Raji (cell line): ENCODE results near the gene RADIL.

Experiments
- POLR2A ChIP-seq: IDR thresholded peaks from 2 replicates; pipeline ENCODE4 v1.6.1; 2011; ENCODE audit warnings: low read depth, low read length, control low read depth; ENCODE audit not compliant: insufficient read depth

Gene RADIL

DNA sequence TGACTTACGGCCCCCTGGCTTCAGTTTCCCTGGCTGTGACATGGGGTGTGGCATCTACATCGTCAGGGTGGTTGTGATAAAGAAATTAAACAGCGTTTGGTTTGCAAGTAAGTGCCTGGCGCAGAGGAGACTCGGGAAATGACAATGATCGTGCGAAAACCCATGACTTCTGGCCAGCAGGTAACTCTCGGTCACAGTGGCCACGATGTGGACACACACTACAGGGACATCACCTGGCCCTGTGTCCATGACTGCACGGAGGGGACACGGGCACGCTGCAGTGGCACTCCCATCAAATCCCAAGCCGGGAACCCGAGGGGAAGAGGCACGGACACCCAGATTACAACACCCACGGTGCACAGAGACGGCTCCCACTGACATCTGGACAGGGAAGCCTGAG lies 50.3 kb downstream of the RADIL start:
- no peak for TF ChIP-seq POLR2A

DNA sequence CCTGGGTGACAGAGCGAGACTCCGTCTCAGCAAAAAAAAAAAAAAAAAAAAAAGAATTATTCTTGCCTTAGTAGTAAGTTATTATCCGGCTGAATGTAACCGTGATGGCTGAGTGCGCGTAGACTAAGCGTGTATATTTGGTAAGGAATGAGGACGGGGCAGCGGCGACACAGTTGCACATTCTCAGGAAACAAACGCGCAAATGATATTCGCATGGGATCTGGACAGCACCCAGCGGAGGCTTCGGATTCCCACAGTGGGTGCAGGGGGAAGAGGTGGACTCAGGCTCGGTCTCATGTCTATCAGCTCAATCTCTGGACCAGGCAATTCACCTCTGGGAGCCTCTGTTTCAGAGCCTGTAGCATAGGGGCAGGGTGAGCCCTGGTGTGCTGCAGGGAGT lies 50.8 kb downstream of the RADIL start:
- no peak for TF ChIP-seq POLR2A

DNA sequence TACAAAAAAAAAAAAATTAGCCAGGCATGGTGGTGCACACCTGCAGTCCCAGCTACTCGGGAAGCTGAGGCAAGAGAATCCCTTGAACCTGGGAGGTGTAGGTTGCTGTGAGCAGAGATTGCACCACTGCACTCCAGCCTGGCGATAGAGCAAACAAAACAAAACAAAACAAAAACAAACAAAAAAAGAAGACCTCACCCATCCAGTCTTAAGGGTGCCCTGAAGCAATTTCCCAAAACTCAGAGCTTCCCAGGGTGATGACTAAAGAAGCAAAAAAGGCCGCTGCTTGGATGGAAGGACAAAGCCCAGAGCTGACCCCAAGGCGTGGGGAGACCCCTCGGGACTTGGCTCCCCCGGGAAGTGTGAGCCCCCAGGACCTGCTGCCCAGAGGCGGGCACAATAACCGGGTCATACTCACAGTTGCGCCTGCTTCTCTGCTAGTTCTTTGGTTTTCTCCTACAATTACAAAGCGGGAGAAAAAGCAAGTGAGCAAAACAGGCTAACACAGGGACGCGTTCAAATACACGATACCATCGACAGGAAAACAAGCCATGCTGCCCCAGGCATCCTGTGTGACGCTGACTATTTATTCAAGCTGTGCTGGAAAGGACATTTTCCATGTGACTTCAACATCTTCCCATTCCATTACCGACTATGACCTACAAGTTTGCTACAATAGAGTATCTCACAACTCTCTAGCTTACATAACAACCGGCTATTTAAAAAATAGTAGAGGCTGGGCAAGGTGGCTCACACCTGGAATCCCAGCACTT lies 51.6 kb downstream of the RADIL start:
- no peak for TF ChIP-seq POLR2A

DNA sequence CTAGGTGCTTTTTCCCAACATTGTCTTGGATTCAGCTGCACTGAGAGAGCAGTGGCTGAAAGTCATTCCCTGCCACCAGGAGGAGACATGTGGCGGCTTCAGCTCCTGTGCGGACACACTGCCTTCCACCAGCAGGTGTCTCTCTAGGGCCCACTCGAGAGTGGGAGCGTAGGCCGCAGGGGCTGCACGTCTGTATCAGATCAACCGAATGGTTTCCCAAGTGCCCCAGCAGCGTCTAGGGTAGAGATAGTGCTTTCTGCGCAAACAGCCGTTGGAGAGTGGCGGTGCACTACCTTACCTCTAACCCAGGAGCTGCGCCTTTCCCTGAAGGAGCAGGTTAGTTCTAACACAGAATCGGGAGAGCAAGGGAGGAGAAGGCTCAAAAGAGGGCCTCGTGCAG lies 53.3 kb downstream of the RADIL start:
- TF ChIP-seq POLR2A = no peak

DNA sequence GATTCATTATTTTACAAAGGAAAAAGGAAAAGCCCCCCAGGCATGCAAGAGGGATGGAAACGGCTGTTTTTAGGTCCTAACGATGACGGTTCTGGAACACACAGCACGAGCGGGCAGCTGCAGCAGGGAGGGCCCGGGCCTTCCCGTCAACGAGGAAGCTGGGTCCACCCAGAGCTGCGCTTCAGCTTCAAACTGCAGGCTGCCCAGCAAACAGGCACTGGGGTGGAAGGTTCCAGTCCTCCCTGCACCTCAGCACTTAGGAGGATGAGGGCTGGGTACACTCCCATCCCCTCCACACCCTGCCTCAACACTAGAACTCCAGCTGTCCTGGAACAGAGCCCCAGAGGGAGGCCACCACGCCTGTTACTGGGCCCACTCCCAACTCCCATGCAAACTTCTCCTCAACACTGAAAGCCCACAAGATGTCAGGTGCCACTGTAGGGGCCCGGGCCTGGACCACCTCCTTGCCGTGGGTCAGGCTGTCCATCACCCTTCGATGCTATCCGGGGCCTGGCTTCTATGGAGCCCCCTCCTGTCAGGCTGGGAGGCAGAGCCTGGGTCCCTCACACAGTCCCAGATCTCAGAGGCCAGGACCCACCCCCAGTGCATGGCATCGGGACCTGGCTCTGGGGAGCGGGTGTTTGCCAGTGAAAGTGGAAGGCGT lies 54.7 kb downstream of the RADIL start:
- no peak for TF ChIP-seq POLR2A

DNA sequence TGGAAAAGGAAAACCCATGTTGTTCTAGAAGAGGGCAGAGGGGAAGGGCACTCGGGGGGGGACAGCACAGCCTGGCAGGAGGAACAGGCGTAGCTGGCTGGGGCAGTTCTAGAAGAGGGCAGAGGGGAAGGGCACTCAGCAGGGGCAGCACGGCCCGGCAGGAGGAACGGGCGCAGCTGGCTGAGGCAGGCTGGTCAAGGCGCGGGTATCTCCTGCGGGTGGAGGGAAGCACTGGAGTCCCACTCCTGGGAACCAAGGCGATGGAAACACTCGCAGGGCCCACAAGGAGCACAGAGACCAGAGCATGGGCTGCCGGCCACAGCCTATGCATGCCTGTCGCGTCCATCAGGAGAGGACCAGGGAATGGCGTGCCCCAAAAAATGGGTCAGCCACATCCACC lies 58.4 kb downstream of the RADIL start:
- TF ChIP-seq POLR2A = no peak

DNA sequence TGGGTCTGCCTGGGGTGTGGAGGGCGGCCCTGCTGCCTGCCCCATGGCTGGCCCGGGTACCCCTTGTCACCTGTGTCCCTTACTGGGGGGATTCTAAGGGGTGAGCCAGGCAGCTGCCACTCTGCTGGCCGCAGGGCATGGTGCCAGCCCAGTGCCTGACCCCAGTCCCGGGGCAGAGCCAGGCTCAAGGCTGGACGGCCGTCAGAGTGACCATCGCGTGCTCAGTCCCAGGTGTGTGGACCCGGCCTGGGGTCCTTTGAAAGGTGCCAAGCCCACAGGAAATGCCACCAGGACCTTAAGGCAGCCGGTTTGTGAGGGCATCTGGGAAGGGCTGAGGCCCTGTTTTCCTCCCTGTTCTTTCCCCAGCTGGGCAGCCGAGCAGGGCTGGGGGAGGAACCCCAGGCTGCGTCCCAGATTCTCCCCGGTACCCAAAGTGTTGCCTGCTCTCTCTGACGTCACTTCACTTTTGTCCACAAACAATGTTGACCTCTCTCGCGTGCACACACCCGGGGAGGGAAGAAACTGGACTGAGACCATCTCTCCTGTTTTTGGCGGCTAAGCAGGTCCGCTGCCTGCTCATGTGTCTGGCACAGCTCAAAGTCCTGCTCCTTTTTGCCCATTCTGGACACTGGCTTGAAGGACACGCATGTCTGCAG lies 59.3 kb downstream of the RADIL start:
- TF ChIP-seq POLR2A = no peak

DNA sequence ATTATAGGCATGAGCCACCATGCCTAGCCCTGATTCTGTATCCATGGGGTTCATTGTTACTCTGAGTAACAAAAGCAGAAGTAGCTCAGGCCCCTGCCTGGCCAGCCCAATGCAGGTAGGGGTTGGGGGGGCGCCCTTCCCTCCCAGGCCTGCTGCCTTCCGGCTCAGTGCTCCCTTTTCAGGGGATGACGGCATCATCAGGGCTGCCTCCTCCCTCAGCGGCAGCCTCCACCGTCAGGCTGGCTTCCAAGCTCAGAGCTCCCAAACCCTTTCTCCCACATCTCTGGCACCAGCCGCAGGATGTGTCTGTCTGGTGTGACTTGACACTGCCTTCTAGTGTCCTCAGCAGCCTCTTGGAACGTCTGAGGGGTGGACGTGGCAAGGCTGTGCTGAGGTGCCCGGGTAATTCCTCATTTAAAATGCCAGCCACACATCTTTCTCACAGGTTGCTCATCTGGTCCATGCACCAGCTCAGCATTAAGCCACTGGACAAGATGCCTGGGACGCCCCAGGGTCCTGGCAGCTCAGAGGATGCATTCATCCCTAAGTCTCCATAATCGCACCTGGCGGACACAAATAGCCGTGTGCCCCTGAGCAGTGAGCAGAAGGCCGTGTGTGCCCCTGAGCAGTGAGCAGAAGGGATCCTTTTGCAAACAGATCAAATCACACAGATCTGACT lies 59.9 kb downstream of the RADIL start:
- TF ChIP-seq POLR2A = no peak

DNA sequence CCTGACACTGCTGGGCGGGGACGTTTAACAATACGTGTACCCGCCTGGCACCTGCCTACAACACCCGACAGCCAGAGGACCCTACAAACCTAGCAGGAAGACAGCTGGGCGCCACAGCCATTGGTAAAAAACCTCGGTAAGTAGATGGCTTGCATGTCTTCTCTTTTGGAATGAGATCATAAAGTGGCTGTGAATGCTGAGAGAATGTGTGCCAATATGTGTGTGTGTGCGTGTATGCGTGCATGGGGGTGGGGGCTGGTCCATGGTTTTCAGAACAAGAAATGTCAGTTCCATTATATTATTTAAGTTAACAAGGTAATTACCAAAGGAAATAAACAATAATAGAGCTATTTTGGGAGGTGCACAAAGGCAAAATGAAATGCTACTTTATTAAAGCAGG lies 60.8 kb downstream of the RADIL start:
- TF ChIP-seq POLR2A = no peak

DNA sequence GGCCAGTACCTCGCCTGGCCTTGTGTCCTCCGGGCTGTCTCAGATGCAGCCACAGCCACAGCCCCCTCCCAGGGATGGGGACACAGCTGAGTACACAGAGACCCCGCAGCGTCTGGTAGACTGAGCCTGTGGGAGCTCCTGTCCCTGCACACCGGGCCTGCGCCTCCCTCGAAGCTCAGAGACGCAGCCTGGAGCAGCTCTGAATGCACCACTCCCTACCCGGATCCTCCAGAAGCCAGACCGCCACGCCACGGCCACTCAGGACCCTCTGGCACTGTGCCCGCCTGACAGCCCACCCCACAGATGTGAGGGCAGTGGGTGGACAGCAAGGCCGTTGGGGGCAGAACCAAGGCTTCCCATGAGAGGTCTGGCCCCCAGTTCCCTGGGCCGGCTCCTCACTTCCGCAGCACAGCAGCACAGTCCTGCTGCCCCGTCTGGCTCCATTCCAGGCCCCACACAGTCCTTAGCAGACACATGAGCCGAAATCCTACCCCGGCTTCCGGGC lies 62.5 kb downstream of the RADIL start:
- no peak for TF ChIP-seq POLR2A

DNA sequence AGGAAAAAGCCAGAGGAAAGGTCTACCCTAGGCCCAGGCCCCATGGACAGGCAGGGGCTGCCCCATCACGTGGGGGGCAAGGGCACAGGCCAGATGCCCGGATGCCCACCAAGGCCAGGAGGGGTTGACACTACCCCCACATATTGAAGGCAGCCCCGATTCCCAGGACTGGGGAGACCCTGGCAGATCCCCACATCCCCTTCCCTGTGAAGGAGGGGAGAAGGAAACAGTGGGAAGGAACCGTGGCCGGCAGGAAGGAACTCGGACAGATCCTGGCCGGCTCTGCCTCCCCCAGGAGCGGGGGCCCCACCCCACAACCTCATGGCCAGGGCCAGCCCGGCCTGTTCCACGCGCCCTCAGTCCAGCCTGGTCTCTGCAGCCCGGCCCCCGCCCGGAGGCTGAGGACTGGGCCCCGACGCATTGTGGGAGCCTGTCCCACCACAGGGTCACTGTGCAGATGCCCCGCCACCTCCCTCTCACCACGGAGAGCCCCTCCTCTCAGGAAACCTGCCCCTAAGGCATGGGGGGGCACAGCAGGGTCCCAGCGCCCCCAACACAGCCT lies 63.0 kb downstream of the RADIL start:
- TF ChIP-seq POLR2A = no peak

DNA sequence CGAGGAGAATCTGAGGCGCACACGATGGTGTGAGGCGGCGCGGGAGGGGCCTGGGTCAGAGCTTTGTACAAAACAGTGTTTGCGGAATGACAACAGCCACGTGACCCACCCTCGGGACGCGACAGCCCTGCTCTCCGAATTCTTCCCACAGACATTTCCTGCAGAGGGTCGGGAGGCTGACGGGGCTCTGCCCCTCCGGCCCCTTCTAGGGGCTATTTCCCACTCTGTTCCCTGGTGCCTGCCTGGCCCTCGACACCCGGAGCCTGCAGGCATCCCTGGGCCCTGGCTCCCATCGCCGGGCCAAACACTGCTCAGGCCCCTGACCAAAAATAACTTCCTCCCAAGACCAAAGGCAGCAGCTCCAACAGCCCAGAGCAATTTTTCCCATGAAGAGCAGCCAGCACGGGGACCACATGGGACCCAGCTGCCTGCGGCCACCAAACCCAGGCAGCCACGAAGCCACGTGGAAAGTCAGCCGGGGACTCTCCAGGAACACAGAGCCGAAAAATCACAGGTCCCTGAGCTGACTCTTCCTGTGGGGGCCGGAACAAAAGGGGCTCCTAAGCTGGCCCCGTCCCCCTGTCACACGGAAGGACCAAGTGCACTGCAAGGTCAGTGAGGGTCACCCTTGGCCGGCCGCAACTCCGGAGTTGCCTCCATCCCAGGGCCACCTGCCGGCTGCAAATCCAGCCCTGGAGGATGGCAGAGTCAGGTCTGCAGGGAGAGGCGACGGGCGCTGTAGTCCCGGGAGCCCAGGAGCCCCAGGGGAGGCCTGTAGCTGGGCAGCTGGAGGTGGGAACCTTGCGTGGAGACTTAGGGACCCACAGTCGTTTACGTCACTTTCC lies 63.7 kb downstream of the RADIL start:
- TF ChIP-seq POLR2A = no peak

DNA sequence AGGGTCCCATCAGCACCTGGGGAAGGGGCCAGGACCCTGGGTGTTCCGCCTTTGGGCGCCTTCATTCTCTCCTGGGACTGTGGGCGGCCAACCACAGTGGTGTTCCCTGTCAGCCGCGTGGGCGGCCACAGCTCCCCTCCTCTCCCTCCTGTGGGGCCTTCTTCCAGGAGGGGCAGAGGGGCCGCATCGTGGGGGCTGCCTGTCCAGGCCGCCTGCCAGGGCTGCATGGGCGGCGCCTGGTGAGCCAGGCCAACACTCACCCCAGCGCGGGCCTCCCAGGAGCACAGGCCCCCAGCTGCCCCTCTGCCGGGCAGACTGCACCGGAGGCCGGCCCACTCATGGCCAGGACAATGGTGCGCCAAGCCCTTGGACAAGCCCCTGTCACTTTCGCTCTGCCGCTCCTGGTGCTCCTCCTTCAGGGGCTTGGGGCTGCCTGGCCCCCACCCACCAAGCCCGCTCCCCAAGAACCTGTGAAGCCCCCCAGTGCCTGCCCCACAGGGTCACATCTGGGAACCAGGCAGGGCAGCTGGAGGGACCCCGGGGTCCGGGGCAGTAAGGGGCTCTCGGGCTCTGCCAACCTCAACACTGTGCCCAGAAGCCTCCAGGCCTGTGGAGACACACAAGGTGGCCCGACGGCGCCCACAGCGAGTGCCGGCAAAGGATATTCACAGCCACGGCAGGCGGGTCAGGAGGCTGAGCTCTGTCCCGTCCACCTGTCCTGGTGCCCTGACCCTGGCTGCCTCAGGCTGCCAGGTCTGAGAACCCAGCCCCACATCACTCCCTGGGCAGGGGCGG lies 65.3 kb downstream of the RADIL start:
- TF ChIP-seq POLR2A = no peak

DNA sequence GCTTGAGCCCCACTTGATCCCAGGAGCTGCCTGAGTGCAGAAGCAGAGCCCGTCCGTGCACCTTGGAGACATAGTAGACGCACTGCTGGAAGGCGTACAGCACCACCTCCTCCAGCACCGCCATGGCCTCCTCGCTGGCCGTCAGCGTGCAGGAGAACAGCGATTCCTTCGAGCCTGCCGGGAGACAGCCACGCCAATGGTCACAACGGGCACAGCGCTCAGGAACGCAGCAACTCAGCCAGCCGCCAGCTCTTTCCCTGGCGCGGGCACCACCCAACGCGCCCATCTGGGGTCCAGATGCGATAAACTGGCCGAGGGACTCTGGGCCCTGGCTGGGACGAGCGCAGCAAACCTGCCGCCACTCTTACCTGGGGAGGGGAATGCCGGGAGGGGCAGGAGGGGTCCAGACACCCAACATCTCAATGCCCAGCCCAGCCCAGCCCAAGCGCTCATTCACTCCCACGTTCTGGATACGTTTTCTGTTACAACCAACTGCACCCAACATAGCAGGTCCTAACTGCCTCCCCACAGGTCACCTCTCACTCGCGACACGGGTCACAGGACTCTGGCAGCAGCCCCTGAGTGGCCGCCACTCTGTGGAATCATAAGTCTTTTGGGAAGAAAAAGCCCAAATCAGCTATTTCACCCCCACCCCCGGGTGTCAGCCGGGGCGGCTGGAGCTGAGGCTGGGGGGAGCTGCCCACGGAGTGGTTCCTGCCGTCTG lies 66.2 kb downstream of the RADIL start:
- no peak for TF ChIP-seq POLR2A
